GM23248 (cell line): ENCODE data around the gene PAK6.

Source experiments
- EZH2 ChIP-seq: fragments of 200-600 bp; sonication (generic); IDR thresholded peaks from 2 replicates; pipeline ENCODE4 v1.6.1; 2018; ENCODE audit warnings: antibody characterized with exemption, mild to moderate bottlenecking; ENCODE audit not compliant: insufficient read depth, poor library complexity, severe bottlenecking
- EZH2phosphoT487 ChIP-seq: fragments of 200-600 bp; sonication (generic); IDR thresholded peaks from 2 replicates; pipeline ENCODE4 v1.6.1; 2018; ENCODE audit warnings: antibody characterized with exemption, moderate library complexity, mild to moderate bottlenecking, low read depth; ENCODE audit not compliant: insufficient read depth

GRCh38 chr15:40265355-40265754, 26.5 kb downstream of the PAK6 start:
- TF ChIP-seq EZH2 (no peak), EZH2phosphoT487 (no peak)
